C4-2B (cell line): Measurements from ENCODE around the gene SCAF1.

ENCODE experiments used
- H3K27ac ChIP-seq: fragments of 450-650 bp; 2 replicates; pipeline ENCODE4 v1.5.1; 2017
- CTCF ChIP-seq: fragments of 450-650 bp; conservative IDR thresholded peaks from 2 replicates; pipeline ENCODE4 v1.5.1; 2017; ENCODE audit warnings: mild to moderate bottlenecking
- ZFX ChIP-seq: fragments of 450-650 bp; IDR thresholded peaks from 2 replicates; pipeline ENCODE4 v1.6.1; 2017

The SCAF1 gene

GRCh38 chr19:49672131-49672919, 30.3 kb downstream of the SCAF1 start:
- H3K27ac ChIP-seq: peak overlapping the region; percentile 17; the same call in 1 of the 2 replicates
- no peak for TF ChIP-seq ZFX
- peak; percentile 98 for TF ChIP-seq CTCF

GRCh38 chr19:49676136-49676783, 34.3 kb downstream of the SCAF1 start:
- H3K27ac ChIP-seq: peak overlapping the region; percentile 93
- no peak for TF ChIP-seq ZFX
- no peak for TF ChIP-seq CTCF

- H3K27ac ChIP-seq: peak overlapping the region; percentile 93
- TF ChIP-seq ZFX (no peak), CTCF (no peak)
Observed at GRCh38 chr19:49676784-49677230, 34.8 kb downstream of the SCAF1 start.

- peak within 1 kb of the TSS; percentile 93 for H3K27ac ChIP-seq
- no peak for TF ChIP-seq CTCF
- TF ChIP-seq ZFX: no peak
Observed at GRCh38 chr19:49677231-49677900, 35.4 kb downstream of the SCAF1 start, which contains the start of gene PRMT1. Gene PRMT1, plus strand, starts transcription at chr19:49677271. Its CDS starts 10 bp downstream, at chr19:49677281.

GRCh38 chr19:49677901-49678674, 36.1 kb downstream of the SCAF1 start:
- no peak for TF ChIP-seq ZFX
- TF ChIP-seq CTCF: peak; percentile 78

GRCh38 chr19:49678985-49679770, 37.2 kb downstream of the SCAF1 start:
- H3K27ac ChIP-seq: no peak overlapping the region; the same call in 1 of the 2 replicates

More at GRCh38 chr19:49677901-49678674, 36.1 kb downstream of the SCAF1 start:
- peak overlapping the region; percentile 93 for H3K27ac ChIP-seq

More at GRCh38 chr19:49678985-49679770, 37.2 kb downstream of the SCAF1 start:
- TF ChIP-seq ZFX (no peak), CTCF (no peak)
